MM.1S (cell line): Measurements from ENCODE around the gene GALNTL6.

Experiments used
- EZH2 ChIP-seq: fragments of 300-600 bp; sonication (generic); optimal IDR thresholded peaks from 2 replicates; pipeline ENCODE3; 2017; ENCODE audit warnings: low read depth, mild to moderate bottlenecking, antibody characterized with exemption, low read length, mixed read lengths
- TF ChIP-seq, protein P1 (sequence below): fragments of 300-600 bp; sonication (generic); IDR thresholded peaks from 2 replicates; pipeline ENCODE4 v1.5.1; 2016; ENCODE audit warnings: antibody characterized with exemption, low read length, mixed read lengths

DNA sequence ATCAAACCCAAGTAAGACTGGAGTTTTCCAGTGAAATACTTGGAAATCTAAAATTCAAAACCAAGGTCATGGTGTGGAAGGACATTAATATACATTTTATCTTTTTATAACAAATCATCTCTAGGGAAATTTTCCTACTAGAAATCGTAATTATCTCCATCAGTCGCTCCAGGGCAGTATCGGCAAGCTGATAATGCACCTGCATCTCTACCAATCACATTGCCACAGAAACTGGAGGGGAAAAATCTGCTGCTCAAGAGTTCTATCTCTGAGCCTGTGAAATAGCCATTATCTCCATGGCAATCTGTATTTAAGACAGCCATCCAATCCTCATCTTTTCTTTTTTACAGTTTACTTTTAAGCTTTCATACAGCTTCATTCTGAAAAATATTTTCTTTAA, 817.1 kb downstream of the GALNTL6 start:
- TF ChIP-seq, protein P1, sequence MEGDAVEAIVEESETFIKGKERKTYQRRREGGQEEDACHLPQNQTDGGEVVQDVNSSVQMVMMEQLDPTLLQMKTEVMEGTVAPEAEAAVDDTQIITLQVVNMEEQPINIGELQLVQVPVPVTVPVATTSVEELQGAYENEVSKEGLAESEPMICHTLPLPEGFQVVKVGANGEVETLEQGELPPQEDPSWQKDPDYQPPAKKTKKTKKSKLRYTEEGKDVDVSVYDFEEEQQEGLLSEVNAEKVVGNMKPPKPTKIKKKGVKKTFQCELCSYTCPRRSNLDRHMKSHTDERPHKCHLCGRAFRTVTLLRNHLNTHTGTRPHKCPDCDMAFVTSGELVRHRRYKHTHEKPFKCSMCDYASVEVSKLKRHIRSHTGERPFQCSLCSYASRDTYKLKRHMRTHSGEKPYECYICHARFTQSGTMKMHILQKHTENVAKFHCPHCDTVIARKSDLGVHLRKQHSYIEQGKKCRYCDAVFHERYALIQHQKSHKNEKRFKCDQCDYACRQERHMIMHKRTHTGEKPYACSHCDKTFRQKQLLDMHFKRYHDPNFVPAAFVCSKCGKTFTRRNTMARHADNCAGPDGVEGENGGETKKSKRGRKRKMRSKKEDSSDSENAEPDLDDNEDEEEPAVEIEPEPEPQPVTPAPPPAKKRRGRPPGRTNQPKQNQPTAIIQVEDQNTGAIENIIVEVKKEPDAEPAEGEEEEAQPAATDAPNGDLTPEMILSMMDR: no peak
- TF ChIP-seq EZH2: no peak
